Mammary epithelial cell (primary cell): ENCODE data around the gene NBEAL2.

Experiments used
- EZH2 ChIP-seq: IDR thresholded peaks from 2 replicates; pipeline ENCODE4 v1.6.1; 2012; ENCODE audit warnings: low read length, inconsistent platforms, borderline replicate concordance
- TF ChIP-seq, protein P1 (sequence below), 2 donors: IDR thresholded peaks in 1 of 2; conservative IDR thresholded peaks in 1 of 2; 2 replicates each; pipeline ENCODE4 v1.5.1; 2011 to 2012; ENCODE audit warnings: inconsistent platforms in 2 of 2, low read length in 2 of 2, mild to moderate bottlenecking in 2 of 2, control low read depth in 1 of 2, low read depth in 1 of 2; ENCODE audit not compliant: insufficient read depth in 1 of 2; ENCODE audit errors: extremely low read depth in 1 of 2

DNA sequence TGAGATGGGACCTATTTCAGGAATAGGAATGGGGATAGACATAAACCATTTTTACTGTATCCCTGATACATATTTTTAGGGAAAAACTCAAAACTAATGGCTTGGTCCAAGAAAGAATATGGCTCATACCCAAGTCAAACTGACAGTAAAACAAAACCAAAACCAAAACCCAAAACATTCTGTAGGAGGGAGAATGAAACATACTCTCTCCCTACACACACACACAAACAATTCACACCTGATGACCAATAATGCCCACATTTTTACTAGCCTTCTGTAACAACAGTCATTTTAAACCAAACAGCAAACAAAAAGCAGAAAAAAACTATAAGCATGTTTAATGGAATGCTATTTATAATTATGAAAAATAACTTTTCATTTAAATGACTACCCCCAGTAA lies 74.9 kb downstream of the NBEAL2 start:
- TF ChIP-seq, protein P1, sequence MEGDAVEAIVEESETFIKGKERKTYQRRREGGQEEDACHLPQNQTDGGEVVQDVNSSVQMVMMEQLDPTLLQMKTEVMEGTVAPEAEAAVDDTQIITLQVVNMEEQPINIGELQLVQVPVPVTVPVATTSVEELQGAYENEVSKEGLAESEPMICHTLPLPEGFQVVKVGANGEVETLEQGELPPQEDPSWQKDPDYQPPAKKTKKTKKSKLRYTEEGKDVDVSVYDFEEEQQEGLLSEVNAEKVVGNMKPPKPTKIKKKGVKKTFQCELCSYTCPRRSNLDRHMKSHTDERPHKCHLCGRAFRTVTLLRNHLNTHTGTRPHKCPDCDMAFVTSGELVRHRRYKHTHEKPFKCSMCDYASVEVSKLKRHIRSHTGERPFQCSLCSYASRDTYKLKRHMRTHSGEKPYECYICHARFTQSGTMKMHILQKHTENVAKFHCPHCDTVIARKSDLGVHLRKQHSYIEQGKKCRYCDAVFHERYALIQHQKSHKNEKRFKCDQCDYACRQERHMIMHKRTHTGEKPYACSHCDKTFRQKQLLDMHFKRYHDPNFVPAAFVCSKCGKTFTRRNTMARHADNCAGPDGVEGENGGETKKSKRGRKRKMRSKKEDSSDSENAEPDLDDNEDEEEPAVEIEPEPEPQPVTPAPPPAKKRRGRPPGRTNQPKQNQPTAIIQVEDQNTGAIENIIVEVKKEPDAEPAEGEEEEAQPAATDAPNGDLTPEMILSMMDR (conservative IDR thresholded peaks at IDR 0.05 in 1 of 2, IDR thresholded peaks at IDR 0.05 in 1 of 2; ENCODE audit: extremely low read depth in 1 of 2, insufficient read depth in 1 of 2, low read depth in 1 of 2, low read length in 2 of 2), result no peak
- no peak for TF ChIP-seq EZH2
